Hematopoietic multipotent progenitor cell treated with erythropoietin and hydrocortisone succinate and interleukin-3 and kit ligand, for 8 days (in vitro differentiated cells): ENCODE results near the gene SUPV3L1.

Source experiments
- DNase-seq: peaks from one replicate; pipeline ENCODE4 v3.0.0-alpha.2; 2015

The SUPV3L1 gene

DNA sequence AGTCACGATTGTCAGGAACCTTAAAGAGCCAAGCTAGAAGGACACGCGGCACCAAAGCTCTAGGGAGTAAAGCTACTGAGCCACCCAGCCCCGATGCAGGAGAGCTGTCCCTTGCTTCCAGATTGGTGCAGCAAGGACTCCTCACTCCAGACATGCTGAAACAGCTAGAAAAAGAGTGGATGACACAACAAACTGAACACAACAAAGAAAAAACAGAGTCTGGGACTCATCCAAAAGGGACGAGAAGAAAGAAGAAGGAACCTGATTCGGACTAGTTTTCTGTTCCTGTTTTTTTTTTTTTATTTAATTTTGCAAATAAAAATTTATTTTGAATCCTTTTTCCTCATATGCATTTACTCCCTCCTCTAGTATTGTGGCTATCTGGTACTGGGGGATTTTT is 28.7 kb downstream of the SUPV3L1 start:
- no peak for DNase-seq

DNA sequence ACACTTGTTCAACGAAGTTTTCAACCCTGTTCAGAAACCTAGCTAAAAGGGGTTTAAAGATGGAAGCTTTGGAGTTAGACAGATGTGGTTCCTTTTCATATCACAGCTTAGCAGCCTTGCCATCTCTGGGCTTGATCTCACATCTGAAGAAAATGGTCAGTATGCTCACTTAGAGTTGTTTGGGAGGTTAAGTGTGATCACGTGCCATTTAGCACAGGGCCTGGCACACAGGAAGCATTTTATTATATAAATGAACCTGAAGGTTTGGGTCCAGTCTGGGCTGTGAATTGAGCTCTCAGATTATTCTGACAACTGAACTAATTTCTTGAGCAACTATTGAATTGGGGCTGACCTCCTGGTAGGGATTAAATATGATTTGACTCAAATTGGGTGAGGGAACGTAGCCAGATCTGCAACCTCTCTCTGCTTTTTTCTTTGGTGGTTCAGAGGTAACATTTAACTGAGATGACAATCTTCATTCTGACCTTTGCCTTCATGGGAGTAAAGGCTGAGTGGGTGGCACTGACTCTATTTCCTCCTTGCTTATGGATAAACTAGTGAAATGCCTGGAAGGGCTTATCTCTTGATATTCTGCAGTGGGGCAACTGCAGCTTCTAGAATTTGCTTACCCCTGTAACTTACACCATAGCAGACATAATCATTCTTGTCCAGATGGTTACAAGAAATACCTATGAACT is 29.9 kb downstream of the SUPV3L1 start:
- no peak for DNase-seq

DNA sequence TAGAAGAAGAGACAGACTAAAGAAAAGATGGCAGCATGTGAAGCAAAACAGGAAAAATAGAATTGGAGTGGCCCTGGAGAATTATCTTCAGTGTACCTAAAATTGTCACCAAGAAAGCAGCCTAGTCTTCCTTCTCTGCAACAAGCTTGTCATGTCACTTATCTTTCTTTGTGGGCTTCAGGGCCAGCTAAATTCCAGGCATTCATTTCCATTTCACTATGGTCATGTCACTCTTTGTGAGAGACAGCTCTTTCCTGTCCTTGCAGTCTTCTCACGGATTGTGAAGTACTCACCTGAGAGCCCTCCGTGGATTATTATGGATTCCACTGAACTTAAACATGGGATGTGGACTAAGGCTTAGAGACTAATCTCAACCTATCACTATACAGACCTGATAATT is 31.1 kb downstream of the SUPV3L1 start:
- no peak for DNase-seq

DNA sequence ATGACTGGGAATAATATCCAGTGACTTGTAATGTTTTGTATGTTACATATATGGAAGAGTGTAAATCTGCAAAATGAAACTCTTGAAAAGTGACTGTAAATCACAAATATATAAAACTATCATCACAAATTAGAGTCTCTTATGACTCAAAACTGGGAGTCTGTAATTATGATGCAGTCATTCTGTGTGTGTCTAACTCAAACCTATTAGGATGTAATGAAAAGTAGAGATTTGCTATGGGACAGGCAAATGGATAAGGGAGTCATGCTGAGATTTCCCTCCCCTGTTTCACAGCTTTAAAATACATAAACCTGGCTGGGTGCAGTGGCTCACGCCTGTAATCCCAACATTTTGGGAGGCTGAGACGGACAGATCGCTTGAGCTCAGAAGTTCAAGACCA is 31.5 kb downstream of the SUPV3L1 start:
- DNase-seq = no peak

DNA sequence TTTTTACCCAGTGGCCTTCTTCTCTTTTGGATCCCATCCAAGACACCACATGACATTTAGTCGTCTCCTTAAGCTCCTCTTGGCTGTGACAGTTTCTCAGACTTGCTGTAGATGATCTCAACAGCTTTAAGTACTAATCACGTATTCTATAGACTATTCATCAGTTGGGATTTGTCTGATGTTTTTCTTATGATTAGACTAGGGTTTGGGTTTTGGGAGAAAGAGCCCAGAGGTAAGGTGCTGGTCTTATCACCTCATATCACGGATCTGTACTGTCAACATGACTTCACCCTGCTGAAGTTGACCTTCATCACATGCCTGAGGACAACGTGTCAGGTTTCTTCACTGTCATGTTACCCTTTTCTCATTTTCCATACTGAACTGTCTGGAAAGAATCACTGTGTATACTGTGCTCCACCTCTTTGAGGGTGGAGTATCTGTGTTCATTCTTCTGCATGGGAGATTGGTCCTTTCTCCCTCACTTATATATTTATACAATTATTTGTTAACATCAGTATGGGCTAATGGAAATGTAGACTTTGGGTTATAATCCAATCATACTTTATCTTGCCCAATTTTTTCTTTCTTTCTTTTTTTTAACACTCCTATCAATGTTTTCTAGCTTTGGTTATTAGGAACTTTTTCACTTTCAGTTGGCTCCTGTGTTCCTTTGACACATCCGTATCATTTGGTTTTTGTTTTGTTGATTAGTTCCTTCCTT is 33.7 kb downstream of the SUPV3L1 start:
- DNase-seq = peak; percentile 37

DNA sequence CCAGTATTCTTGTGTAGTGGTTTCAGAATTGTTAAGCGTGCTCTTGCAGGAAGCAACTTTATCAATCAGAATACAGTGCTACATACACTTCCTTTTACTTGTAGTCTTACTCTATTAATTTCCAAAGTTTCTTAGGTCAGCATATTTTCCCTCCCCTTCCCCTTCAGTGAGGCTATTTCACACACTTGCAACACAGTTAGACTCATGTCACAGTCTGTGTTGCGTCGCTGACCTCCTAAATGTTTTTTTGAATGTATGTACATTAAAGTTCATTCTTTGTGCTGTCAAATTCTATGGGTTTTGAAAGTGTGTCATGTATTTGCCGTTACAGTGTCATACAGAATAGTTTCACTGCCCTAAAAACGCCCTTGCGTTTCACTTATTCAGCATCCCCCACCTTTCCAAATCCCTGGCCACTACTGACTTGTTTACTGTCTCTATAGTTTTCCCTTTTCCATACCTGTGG is 34.7 kb downstream of the SUPV3L1 start:
- DNase-seq = no peak

DNA sequence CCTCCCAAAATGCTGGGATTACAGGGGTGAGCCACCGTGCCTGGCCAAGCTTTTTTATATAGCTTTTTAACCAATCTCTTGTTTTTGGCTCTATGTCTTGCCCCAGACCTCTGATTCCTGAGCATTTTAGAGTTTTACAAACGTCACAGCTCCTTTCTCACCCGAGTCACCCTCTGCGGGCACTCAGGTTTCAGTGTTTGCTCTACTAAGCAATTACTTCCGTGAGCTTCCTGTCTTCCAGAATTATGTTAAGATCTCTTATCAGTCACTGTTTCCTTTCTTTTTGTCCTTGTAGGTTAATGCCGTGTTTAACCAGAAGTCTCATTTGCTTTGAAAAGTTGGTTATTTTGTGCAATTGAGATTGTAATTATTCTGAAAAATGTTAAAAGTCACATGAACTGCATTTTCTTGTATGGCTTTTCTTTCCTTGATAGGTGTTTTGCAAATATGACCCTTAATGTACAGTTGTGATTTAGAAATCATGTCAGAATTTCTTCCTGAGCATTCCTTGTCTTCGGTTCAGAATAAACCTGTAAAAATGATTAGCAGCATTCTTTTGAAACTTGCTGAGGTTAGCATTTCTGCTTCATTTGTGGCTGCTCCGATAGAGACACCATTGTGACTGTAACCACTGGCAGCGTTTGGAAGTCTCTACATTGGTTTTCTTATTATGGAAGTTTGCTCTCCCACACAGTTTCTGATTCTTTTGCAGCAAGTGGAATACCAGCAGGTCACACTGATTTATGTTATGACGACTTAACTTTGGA is 35.6 kb downstream of the SUPV3L1 start:
- no peak for DNase-seq

DNA sequence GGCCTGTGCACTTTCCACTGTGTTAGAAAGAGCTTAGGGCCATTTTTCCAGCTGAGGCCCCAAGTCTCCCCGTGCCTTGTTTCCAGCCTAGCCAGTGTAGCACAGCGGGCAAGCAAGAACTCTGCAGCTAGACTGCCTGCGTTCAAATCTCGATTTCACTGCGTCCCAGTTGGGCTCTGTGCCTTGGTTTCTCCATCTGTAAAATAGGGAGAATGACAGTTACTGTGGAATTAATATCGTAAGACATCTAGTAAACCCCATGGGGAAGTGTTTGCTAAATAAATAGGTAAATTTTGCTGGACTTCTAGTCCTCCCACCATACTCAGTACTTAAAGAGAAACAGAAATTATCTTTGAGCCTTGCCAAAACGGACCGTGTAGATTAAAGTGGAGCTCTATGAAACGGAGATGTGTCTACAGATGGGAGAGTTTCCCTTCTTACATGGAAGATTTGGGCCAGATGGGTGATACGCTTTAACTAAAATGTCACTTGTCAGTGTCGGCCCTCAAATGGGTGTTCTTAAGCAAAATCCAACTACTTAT is 36.6 kb downstream of the SUPV3L1 start:
- DNase-seq = no peak

DNA sequence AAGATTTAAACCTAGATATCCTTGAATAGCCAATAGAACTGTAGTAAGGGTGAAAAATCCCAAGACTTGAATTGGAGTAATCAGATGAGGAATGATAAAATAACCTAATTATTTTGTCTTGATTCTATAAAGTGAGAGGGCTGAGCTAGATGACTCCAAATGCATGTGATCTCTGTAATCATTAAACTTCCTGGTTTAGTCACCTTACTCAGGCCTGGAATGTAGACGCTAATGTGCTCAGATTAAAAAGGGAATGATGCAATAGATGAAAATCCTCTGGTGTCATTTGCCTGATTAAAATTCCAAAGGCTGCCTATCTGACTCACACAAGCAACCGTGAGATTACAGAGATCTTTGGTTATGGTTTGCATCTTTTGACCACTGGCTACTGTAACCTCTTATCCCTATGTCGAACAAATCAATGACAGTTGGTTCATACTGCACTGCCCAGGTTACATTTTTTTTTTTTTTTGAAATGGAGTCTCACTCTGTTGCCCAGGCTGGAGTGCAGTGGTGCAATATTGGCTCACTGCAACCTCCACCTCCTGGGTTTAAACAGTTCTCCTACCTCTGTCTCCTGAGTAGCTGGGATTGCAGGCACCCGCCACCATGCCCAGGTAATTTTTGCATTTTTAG is 37.2 kb downstream of the SUPV3L1 start:
- DNase-seq = no peak

DNA sequence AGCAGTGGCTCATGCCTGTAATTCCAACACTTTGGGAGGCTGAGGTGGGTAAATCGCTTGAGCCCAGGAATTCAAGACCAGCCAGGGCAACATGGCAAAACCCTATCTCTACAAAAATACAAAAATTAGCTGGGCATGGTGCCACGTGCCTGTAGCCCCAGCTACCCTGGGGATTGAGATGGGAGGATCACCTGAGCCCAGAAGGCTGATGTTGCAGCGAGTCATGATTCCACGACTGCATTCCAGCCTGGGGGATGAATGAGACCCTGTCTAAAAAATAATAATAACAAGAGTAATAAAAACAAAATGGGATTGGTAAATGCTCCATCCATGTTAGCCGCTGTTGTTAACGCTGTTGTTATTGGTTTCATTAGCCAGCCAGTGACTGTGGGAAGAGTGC is 38.8 kb downstream of the SUPV3L1 start:
- no peak for DNase-seq

DNA sequence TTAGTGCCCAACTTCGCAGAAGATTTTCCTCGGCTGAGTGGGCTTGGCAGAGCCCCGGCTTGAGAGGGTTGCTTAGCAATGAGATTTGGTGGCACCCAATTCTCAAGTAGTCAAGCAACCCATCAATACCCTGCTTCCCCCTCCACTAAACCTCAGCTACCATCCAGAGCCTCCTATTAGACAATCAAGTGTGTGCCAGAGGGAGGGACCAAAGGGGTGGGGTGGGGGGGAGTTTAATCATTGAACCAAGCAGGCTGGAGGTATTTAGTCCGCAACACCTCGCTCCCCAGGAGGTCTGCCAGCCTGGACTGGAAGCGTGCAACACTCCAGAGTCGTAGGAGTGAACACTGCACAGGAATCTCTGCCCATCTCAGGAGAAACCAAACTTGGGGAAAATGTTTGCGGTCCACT is 40.0 kb downstream of the SUPV3L1 start, which contains the start of gene HKDC1:
Gene HKDC1, plus strand, starts transcription at position 292 of the 411 bp plus-strand sequence. Its CDS starts 104 bp downstream, at position 396.
- DNase-seq = no peak

DNA sequence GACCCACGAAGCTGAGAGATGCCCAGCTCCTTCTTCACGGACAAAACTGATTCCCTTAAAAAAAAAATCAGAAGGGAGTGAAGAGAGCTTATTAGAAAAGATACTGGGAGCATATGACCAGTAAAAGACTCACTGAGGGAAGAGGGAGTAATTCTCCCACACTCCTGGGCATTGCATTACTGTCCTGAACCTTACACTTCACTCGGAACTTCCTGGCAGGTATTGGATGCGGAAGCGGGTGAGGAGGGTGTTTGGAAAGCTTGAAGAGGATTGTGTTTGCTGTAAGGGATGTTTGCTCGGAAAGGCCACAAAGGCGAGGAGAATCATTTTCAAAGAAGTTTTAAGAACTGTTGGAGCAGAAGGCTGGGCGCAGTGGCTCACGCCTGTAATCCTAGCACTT is 40.5 kb downstream of the SUPV3L1 start:
- DNase-seq = no peak

DNA sequence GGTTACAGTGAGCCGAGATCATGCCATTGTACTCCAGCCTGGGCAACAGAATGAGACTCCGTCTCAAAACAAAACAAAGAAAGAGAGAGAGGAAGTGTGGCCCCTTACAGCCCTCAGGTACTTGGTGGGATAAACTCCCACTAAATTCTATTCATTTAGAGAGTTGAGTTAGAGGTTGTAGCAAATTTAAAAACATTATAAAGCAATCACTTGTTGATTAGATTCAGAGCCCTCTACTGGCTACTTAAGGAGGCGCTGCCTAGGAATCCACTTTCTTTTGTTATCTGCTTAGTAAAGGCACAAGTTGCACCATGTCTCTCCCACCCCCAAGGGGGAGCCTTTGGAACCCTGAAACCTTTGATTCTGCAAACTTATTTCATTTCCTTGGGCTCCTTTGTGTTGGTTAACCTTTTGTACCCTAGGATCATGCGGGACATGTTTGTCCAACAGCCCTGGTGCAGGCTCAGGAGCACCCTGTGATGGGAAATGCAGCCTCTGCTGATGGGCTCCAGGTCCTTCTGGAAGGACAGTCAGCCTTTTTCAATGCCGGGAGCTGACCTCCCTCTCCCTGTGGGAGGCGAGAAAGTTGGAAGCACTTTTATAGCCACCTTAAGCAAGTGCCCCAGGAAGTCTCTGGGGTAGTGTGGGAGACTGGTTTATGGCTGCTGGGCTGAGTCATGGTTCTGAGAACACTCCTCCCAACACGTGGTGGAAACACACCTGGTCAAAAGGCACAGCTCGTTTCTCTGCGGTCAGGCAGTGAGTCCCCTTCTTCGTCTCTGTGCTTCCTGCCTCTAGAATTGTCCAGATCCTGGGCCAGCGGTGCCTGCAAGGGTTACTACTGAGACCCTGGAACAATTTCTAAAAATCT is 42.4 kb downstream of the SUPV3L1 start:
- DNase-seq = peak; percentile 90

DNA sequence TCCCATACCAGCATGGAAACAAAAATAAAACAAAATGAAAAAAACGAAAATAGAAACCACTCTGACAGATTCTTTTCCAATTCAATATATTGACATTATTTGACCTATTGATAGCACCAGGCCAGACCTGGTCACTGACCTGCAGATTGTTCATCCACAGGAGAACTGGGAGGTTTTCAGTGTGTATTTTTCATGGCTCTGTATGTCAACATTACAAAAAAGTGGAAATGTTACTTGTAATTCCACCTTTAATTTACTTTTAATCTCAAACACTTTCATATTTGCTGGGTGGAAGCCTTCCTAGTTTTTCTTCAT is 43.0 kb downstream of the SUPV3L1 start:
- DNase-seq = no peak

DNA sequence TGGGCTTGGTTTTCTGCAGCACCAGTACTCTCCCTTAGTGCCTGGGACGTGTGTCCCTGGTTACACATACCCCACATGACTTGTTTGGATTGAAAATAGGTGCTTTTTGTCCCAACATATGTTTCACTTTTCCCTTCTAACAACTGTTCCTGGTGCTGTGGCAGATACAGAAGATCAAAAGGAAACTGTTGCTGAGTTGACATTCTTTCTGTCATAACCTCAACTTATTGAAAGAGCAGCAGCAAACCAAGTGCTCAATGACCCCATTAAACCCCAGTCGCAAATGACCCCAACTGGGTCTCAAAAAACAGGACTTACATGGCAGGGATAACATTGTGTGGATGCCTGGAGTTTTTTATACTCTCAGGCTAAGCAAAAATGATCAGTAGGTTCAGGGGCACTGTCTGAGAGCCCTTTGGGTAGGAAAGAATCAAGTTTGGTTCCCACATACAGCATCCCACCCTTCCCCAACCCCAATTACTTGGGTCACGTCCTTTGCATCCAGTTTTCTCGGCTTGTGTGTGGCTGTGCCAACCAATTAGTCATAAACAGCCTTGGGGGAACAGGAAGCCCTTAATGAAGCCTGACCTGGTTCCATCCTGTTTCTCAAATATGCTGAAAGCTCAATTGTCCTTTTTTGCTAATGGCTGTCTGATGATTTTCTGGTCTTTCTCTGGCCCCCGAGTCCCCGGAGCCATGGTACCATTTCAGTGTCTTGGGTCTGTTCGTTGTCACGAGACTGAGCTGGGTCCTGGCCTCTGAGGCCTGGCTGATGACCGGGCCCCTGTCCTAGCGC is 45.0 kb downstream of the SUPV3L1 start:
- DNase-seq = no peak

DNA sequence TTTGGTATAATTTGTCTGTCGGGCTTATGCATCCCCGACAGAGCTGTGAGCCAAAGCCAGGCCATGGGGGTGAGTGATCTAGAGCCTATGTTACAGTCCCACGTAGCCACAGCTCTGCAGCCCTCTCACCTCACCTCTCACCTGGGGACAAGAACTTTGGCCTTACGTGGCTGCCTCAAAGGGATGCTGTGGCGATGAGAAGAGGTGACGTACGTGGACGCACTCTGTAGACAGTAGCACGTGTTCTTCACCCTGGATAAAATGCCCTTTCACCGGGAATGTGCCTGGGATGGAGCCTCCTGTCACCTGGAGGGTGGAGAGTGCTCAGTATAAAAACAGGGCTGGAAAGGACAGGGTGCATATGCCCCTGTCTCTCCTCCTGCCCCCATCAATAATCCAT is 45.6 kb downstream of the SUPV3L1 start:
- DNase-seq = no peak

DNA sequence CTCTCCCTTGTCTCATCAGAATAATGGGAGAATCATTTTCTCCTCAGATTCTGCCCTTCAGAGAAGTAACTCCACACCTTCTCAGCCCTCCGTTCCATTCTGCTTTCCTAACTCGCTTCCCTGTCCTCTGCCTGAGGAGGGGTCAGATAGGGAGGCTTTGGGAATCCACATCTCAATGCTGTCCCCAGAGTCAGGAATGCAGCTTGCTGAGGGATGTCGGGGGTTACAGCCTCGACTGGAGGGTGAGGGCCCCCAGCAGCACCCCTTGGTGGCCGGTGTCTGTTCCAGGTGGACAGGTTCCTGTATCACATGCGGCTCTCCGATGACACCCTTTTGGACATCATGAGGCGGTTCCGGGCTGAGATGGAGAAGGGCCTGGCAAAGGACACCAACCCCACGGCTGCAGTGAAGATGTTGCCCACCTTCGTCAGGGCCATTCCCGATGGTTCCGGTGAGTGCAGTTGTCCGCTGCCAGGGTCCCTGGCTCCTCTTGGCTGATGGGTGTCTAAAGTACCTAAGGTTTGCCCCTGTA is 47.0 kb downstream of the SUPV3L1 start:
- no peak for DNase-seq

DNA sequence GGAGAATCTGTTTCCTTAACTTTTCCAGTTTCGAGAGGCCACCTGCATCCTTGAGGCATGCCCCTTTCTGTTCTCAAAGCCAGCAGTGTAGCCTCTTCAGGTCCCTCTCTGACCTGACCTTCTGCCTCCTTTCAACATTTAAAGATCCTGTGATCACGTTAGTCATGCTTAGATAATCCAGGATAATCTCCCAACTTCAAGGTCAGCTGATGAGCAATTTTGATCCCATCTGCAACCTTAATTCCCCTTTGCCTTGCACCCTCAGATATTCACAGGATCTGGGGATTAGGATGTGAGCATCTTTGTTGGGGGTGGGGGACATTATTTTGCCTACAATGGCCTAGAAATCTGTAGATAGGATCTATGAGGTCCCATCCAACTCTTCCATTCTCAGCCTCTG is 48.1 kb downstream of the SUPV3L1 start:
- DNase-seq = no peak

DNA sequence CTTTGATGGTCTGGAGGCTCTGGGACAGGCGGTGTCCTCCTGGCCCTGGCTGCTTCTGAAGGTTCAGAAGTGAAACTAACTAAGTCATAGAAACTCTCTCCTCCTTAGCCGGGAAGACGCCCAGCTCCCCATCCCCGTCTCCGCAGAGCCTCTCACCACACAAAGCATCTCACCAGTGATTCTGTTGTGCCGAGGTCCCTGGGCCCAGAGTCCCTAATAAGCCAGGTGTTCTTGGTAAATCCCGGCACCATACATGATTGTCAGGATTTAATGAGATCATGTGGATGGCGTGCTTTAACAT is 49.5 kb downstream of the SUPV3L1 start:
- DNase-seq = no peak

DNA sequence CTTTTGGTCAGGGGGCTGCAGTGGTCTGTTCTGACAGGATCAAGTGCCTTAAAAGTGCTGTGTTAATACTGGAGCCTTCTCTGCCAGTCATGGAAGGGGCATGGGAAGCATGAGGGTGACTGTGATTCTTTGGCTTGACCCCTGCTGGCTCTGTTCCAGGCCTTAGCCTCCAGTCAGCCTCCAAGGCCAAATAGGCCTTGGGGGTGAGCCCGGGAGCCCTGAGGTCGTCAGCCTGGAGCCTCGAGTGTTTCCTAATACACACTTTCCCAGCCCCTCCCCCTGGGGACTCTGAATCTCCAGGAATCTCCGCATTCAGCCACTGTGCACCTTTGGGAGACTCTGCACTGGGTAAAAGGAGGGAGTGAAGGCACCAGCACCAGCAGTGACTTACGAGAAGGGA is 50.1 kb downstream of the SUPV3L1 start:
- DNase-seq = no peak

DNA sequence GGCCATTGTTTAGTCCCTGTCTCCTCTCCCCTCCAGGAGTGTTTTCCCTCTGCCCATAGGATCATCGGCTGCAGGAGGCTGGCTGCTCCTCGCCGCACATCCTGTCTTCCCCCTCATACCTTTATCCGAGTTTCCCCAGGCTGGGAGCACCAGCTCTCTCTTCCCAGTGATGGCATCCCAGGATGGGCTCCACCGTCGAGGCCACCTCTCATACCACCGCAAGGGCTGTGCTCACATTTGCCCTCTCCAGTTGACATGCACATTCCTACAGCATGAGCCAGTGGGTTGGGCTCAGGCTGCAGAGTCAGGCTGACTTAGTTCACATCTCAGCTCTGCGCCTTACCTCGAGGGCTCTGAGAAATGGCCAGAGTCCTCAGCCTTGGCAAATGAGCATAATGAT is 52.2 kb downstream of the SUPV3L1 start:
- no peak for DNase-seq
